Activated naive CD4-positive, alpha-beta T cell treated with anti-CD3 and anti-CD28 coated beads for 36 hours (primary cell): ENCODE results near the gene GRPR. TPM values are rescaled to one million over a fixed set of nuclear protein-coding genes. Genes with fewer than 3 reads are reported as not detected.
"Not testable (repeated sequence)": the region's sequence is repeated elsewhere in the genome, so short reads cannot be mapped to it uniquely, and the experiment has no call there.

Experiments used
- CTCF ChIA-PET: fragments of 350-600 bp; sonication (Branson Sonifier 250); formaldehyde crosslinking; loops from one replicate; lab custom pipeline; 2021; ENCODE audit warnings: antibody characterized with exemption; lab: Charles Lee
- DNase-seq: peaks from one replicate; pipeline ENCODE4 v3.0.0-alpha.2; 2020
- H3K27ac Mint-ChIP-seq: one replicate; pipeline ENCODE4 v1.8.0; 2021; ENCODE audit warnings: mild to moderate bottlenecking, mixed read lengths
- H3K27me3 Mint-ChIP-seq: one replicate; pipeline ENCODE4 v1.8.0; 2021; ENCODE audit warnings: low read depth, mixed read lengths
- H3K36me3 Mint-ChIP-seq: one replicate; pipeline ENCODE4 v1.8.0; 2021; ENCODE audit warnings: low read depth, mixed read lengths
- H3K4me1 Mint-ChIP-seq: one replicate; pipeline ENCODE4 v1.8.0; 2021; ENCODE audit warnings: low read depth, mixed read lengths
- H3K4me3 Mint-ChIP-seq: one replicate; pipeline ENCODE4 v1.8.0; 2021; ENCODE audit warnings: mild to moderate bottlenecking, moderate library complexity, mixed read lengths
- H3K9me3 Mint-ChIP-seq: one replicate; pipeline ENCODE4 v1.8.0; 2021; ENCODE audit warnings: mixed read lengths
- intact Hi-C: fragments of 100-400 bp; cut with micrococcal nuclease; formaldehyde crosslinking; loops from one replicate; pipeline ENCODE4 v1.15.1; 2023
- total RNA-seq, 2 experiments: library from RNA; stranded (reverse); gene quantifications; one replicate each; pipeline ENCODE4 v1.2.3, GENCODE V29; 2021

GRPR gene
- total RNA-seq, 2 experiments from 2014 or later, result not detected

GRCh38 chrX:16140448-16140847 lies 17.1 kb downstream of the GRPR start:
- H3K27me3 Mint-ChIP-seq, result peaks cover 8% of the 10 kb centered on the region
- H3K4me3 Mint-ChIP-seq, result no peak overlapping the region
- no peaks in the 10 kb centered on the region for H3K36me3 Mint-ChIP-seq
- H3K9me3 Mint-ChIP-seq, result no peaks in the 10 kb centered on the region
- no peak for DNase-seq
- no peak overlapping the region for H3K27ac Mint-ChIP-seq
- CTCF ChIA-PET, result no interaction called here
- peaks cover 4% of the 10 kb centered on the region for H3K4me1 Mint-ChIP-seq
- intact Hi-C loops, result no loop called here

- Mint-ChIP-seq H3K4me1 (peaks cover 4% of the 10 kb centered on the region), H3K9me3 (no peaks in the 10 kb centered on the region), H3K4me3 (no peak overlapping the region), H3K27me3 (peaks cover 8% of the 10 kb centered on the region), H3K36me3 (no peaks in the 10 kb centered on the region), H3K27ac (no peak overlapping the region)
- CTCF ChIA-PET, result no interaction called here
- intact Hi-C loops, result no loop called here
- no peak for DNase-seq
Measured at GRCh38 chrX:16140983-16141382, 17.6 kb downstream of the GRPR start.

- no peak for DNase-seq
- no peaks in the 10 kb centered on the region for H3K36me3 Mint-ChIP-seq
- intact Hi-C loops, result no loop called here
- peaks cover 4% of the 10 kb centered on the region for H3K4me1 Mint-ChIP-seq
- no peaks in the 10 kb centered on the region for H3K9me3 Mint-ChIP-seq
- H3K27me3 Mint-ChIP-seq, result peaks cover 8% of the 10 kb centered on the region
- H3K27ac Mint-ChIP-seq, result no peak overlapping the region
- no peak overlapping the region for H3K4me3 Mint-ChIP-seq
- CTCF ChIA-PET, result no interaction called here
Measured at GRCh38 chrX:16141422-16142245, 18.3 kb downstream of the GRPR start.

GRCh38 chrX:16142246-16142558 lies 18.8 kb downstream of the GRPR start:
- Mint-ChIP-seq H3K4me3 (no peak overlapping the region), H3K36me3 (no peaks in the 10 kb centered on the region), H3K27ac (no peak overlapping the region), H3K9me3 (no peaks in the 10 kb centered on the region), H3K27me3 (peaks cover 8% of the 10 kb centered on the region), H3K4me1 (peaks cover 4% of the 10 kb centered on the region)
- intact Hi-C loops, result no loop called here
- no peak for DNase-seq
- CTCF ChIA-PET, result no interaction called here

DNA sequence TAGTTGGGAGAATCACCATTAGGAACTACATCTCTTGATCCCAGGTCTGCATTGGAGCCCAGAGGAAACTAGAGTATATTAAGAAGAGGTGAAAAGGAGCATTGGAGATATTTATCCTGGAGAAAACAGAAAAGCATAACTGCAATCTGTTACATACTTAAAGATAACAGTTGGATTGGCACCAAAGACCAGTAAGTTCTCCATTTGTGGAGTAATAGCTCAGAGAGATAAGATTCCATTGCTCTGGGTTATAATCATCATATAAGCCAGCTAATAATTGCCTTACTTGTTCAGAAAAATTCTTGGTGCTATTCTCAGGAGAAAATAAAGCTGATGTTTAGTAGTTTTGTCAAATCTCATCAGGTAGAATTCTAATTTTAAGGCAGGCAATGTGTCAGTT lies 20.6 kb downstream of the GRPR start:
- intact Hi-C loops, result no loop called here
- no peaks in the 10 kb centered on the region for H3K9me3 Mint-ChIP-seq
- no peaks in the 10 kb centered on the region for H3K36me3 Mint-ChIP-seq
- CTCF ChIA-PET, result interaction anchor here (0.6 kb wide), 1 partner anchor 10 kb away, joined by 3 read pairs; no protein-coding TSS in a partner anchor
- peaks cover 4% of the 10 kb centered on the region for H3K4me1 Mint-ChIP-seq
- H3K27me3 Mint-ChIP-seq, result peaks cover 8% of the 10 kb centered on the region
- no peak overlapping the region for H3K4me3 Mint-ChIP-seq
- no peak overlapping the region for H3K27ac Mint-ChIP-seq
- DNase-seq, result no peak

DNA sequence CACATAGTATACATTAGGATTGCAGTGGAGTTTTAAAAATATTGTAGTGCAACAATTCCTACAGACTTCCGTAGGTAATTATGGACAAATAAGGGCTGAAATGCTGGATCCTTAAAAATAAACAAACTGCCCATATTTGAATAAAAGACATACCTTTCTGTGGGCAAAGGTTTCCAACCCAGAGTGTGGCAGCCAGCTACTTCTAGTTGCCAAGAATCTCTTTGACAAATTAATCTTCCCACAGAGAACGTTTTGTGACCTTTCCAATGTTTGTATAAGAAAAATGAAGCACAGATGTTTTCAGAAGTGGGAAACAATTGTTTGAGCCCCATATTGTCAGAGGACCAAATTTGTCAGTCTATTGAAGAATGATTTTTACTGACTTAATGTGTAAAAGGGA lies 21.1 kb downstream of the GRPR start:
- H3K9me3 Mint-ChIP-seq, result no peaks in the 10 kb centered on the region
- no peak for DNase-seq
- no peak overlapping the region for H3K4me3 Mint-ChIP-seq
- CTCF ChIA-PET, result no interaction called here
- no peaks in the 10 kb centered on the region for H3K36me3 Mint-ChIP-seq
- peaks cover 4% of the 10 kb centered on the region for H3K4me1 Mint-ChIP-seq
- no peak overlapping the region for H3K27ac Mint-ChIP-seq
- intact Hi-C loops, result no loop called here
- H3K27me3 Mint-ChIP-seq, result peaks cover 8% of the 10 kb centered on the region

GRCh38 chrX:16145093-16145492 lies 21.7 kb downstream of the GRPR start:
- not testable (repeated sequence) for H3K9me3 Mint-ChIP-seq

DNA sequence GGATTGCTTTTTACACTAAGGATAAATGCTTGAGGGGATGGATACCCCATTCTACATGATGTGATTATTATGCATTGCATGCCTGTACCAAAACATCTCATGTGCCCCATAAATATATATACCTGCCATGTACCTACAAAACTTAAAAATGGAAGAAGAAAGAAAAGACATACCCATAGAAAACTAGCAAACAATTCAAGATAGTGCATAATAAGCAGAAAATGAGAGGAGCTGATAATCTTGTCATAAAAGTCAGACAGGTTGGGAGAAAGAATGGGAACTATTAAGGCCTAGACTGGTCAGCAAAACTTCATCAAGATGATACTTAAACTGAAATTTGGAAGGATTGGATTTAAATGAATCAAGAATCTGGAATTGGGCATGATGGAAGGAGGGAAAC lies 22.3 kb downstream of the GRPR start:
- Mint-ChIP-seq H3K4me1 (peaks cover 2% of the 10 kb centered on the region), H3K4me3 (no peak overlapping the region), H3K27ac (no peak overlapping the region), H3K36me3 (no peaks in the 10 kb centered on the region), H3K9me3 (no peaks in the 10 kb centered on the region), H3K27me3 (peaks cover 8% of the 10 kb centered on the region)
- intact Hi-C loops, result no loop called here
- CTCF ChIA-PET, result no interaction called here
- DNase-seq, result no peak

More at GRCh38 chrX:16145093-16145492, 21.7 kb downstream of the GRPR start:
- H3K4me1 Mint-ChIP-seq, CTCF ChIA-PET, H3K36me3 Mint-ChIP-seq, intact Hi-C loops, H3K27me3 Mint-ChIP-seq, H3K27ac Mint-ChIP-seq, H3K4me3 Mint-ChIP-seq, DNase-seq: not testable (repeated sequence)

DNA sequence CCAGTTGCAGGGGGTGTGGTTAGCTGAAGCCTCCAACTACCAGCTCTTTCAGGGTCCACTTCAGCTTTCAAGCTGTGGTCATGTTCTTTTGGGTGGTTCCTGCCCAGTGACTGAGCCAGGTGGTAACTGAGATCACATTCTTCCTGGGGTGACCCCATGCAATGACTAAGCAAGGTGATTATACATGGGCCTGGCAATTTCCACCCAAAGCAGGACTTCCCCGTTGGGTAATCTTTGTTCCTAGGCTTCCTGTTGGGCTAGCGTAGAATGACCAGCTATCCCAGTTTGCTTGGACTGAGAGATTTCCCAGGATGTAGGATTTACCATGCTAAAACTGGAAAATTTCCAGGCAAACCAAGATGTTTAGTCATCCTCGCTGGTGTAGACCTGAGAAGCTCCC lies 25.5 kb downstream of the GRPR start:
- Mint-ChIP-seq H3K27ac (no peak overlapping the region), H3K9me3 (no peaks in the 10 kb centered on the region), H3K27me3 (no peaks in the 10 kb centered on the region), H3K4me3 (no peak overlapping the region), H3K36me3 (no peaks in the 10 kb centered on the region), H3K4me1 (no peaks in the 10 kb centered on the region)
- no peak for DNase-seq
- CTCF ChIA-PET, result no interaction called here
- intact Hi-C loops, result no loop called here

DNA sequence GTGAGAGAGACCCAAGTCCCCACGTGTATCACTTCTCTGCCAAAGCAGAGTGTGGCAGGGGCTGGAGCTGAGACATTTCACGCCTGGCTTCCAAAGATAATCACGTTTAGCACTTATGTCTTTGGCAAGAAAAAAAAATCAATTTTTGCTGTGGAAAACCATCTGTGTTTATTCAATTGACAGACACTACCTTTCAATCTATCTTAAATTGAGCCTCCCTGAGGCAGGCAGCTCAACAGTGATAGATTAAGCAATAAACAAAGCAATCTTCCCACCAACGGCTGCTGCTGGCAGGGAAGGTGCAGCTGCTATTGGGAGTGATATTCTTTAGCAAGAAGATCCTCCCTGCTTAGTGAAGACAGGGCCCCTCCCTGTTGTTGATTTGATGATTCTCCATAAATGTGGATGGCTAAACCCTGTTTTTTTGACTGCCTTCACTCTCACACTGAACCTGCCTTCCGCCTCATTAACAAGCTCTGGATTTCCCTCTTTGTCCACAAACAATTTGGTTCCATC lies 32.3 kb downstream of the GRPR start:
- Mint-ChIP-seq H3K36me3 (no peaks in the 10 kb centered on the region), H3K4me1 (peaks cover 1% of the 10 kb centered on the region), H3K27ac (no peak overlapping the region), H3K4me3 (no peak overlapping the region), H3K27me3 (no peaks in the 10 kb centered on the region), H3K9me3 (no peaks in the 10 kb centered on the region)
- CTCF ChIA-PET, result interaction anchor here (1.5 kb wide), 1 partner anchor 30 kb away, joined by 4 read pairs; no protein-coding TSS in a partner anchor
- DNase-seq, result no peak
- intact Hi-C loops, result no loop called here

- Mint-ChIP-seq H3K4me1 (peaks cover 1% of the 10 kb centered on the region), H3K27ac (no peak overlapping the region), H3K9me3 (no peaks in the 10 kb centered on the region), H3K36me3 (no peaks in the 10 kb centered on the region), H3K27me3 (no peaks in the 10 kb centered on the region), H3K4me3 (no peak overlapping the region)
- DNase-seq, result no peak
- CTCF ChIA-PET, result interaction anchor here (1.5 kb wide), 1 partner anchor 31 kb away, joined by 4 read pairs; no protein-coding TSS in a partner anchor
- intact Hi-C loops, result no loop called here
Measured at GRCh38 chrX:16156692-16157331, 33.4 kb downstream of the GRPR start.

DNA sequence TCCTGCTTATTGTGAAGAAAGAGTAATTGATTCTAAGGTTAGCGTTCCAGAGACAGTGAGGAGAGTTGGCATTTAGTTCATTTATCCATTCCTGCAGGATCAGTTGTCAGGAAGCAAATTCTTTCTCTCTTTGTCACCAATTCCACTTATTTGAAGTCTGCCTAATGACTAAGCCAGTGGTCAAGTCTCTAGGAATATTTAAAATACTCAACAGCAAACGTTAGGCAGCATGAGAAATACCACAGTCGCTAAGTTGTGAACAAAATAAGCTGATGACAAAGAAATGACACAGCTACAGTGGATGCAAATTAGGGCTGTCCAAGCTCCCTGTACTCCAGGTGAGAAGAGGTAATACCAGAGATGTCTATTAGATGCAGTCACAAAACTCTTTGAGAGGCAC lies 37.4 kb downstream of the GRPR start:
- Mint-ChIP-seq H3K9me3 (no peaks in the 10 kb centered on the region), H3K27ac (no peak overlapping the region), H3K27me3 (peaks cover 2% of the 10 kb centered on the region), H3K4me1 (peaks cover 1% of the 10 kb centered on the region), H3K4me3 (no peak overlapping the region), H3K36me3 (no peaks in the 10 kb centered on the region)
- intact Hi-C loops, result no loop called here
- no peak for DNase-seq
- CTCF ChIA-PET, result no interaction called here

GRCh38 chrX:16161173-16161572 lies 37.8 kb downstream of the GRPR start:
- H3K36me3 Mint-ChIP-seq, H3K4me3 Mint-ChIP-seq, H3K27me3 Mint-ChIP-seq, H3K27ac Mint-ChIP-seq, CTCF ChIA-PET, H3K9me3 Mint-ChIP-seq, H3K4me1 Mint-ChIP-seq, DNase-seq, intact Hi-C loops: not testable (repeated sequence)
